SK-N-SH treated with all-trans-retinoic acid at 6 μM for 48 hours (cell line): ENCODE results near the gene CDH4.
A peak's percentile ranks its signal among the peaks of the same experiment; 100 is the strongest.

Experiments
- ATAC-seq: fragments of 200-7000 bp; cut with Tn5 transposase; 3 replicates; pipeline ENCODE4 v1.9.1; 2020; ENCODE audit warnings: mild to moderate bottlenecking, moderate library complexity
- ARNTL ChIP-seq: fragments of 450-650 bp; formaldehyde crosslinking; IDR thresholded peaks from 2 replicates; pipeline ENCODE4 v1.5.0; 2020; ENCODE audit warnings: low read depth, mild to moderate bottlenecking, moderate library complexity, borderline replicate concordance
- BACH2 ChIP-seq: fragments of 250-450 bp; sonication (Bioruptor Pico); IDR thresholded peaks from 2 replicates; pipeline ENCODE4 v1.9.0; 2021; ENCODE audit warnings: mild to moderate bottlenecking, borderline replicate concordance
- CSDC2 ChIP-seq: fragments of 250-450 bp; sonication (Bioruptor Pico); IDR thresholded peaks from 2 replicates; pipeline ENCODE4 v1.5.0; 2020; ENCODE audit warnings: mild to moderate bottlenecking, moderate library complexity
- ESRRG ChIP-seq: fragments of 250-450 bp; sonication (Bioruptor Pico); IDR thresholded peaks from 2 replicates; pipeline ENCODE4 v1.6.1; 2021; ENCODE audit warnings: mild to moderate bottlenecking
- OSR1 ChIP-seq: fragments of 250-450 bp; sonication (Bioruptor Pico); IDR thresholded peaks from 2 replicates; pipeline ENCODE4 v1.8.0; 2022; ENCODE audit warnings: moderate library complexity, mild to moderate bottlenecking, inconsistent platforms
- RARB ChIP-seq: fragments of 250-450 bp; sonication (Bioruptor Pico); IDR thresholded peaks from 2 replicates; pipeline ENCODE4 v1.8.0; 2021; ENCODE audit warnings: mild to moderate bottlenecking, moderate library complexity
- SNAI2 ChIP-seq: fragments of 250-450 bp; sonication (Bioruptor Pico); IDR thresholded peaks from 2 replicates; pipeline ENCODE4 v1.5.0; 2020; ENCODE audit warnings: mild to moderate bottlenecking, moderate library complexity
- TCF4 ChIP-seq: fragments of 250-450 bp; sonication (Bioruptor Pico); IDR thresholded peaks from 2 replicates; pipeline ENCODE4 v1.8.0; 2021; ENCODE audit warnings: mild to moderate bottlenecking, moderate library complexity, borderline replicate concordance
- TOX ChIP-seq: fragments of 250-450 bp; sonication (Bioruptor Pico); IDR thresholded peaks from 2 replicates; pipeline ENCODE4 v1.8.0; 2021; ENCODE audit warnings: mild to moderate bottlenecking, moderate library complexity, borderline replicate concordance
- ZFP30 ChIP-seq: fragments of 450-650 bp; formaldehyde crosslinking; IDR thresholded peaks from 2 replicates; pipeline ENCODE4 v1.5.0; 2022; ENCODE audit warnings: mild to moderate bottlenecking, moderate library complexity
- ZNF565 ChIP-seq: fragments of 450-650 bp; formaldehyde crosslinking; conservative IDR thresholded peaks from 2 replicates; pipeline ENCODE4 v1.5.0; 2020; ENCODE audit warnings: low read depth, mild to moderate bottlenecking, moderate library complexity
- ZNF70 ChIP-seq: fragments of 450-650 bp; formaldehyde crosslinking; IDR thresholded peaks from 2 replicates; pipeline ENCODE4 v1.5.0; 2020; ENCODE audit warnings: mild to moderate bottlenecking, moderate library complexity
- TF ChIP-seq, protein P1 (sequence below): fragments of 250-450 bp; sonication (Bioruptor Pico); IDR thresholded peaks from 2 replicates; pipeline ENCODE4 v1.5.0; 2020; ENCODE audit warnings: mild to moderate bottlenecking, moderate library complexity
- TF ChIP-seq, protein P2 (sequence below): fragments of 250-450 bp; sonication (Bioruptor Pico); IDR thresholded peaks from 2 replicates; pipeline ENCODE4 v1.8.0; 2021; ENCODE audit warnings: low read depth, mild to moderate bottlenecking, moderate library complexity, borderline replicate concordance
- TF ChIP-seq, protein P3 (sequence below): fragments of 250-450 bp; sonication (Bioruptor Pico); IDR thresholded peaks from 2 replicates; pipeline ENCODE4 v1.5.1; 2021; ENCODE audit warnings: mild to moderate bottlenecking, moderate library complexity
- TF ChIP-seq, protein P4 (sequence below): fragments of 250-450 bp; sonication (Bioruptor Pico); IDR thresholded peaks from 2 replicates; pipeline ENCODE4 v1.5.1; 2020; ENCODE audit warnings: low read depth, mild to moderate bottlenecking, moderate library complexity
- TF ChIP-seq, protein P5 (sequence below): fragments of 250-450 bp; sonication (Bioruptor Pico); IDR thresholded peaks from 2 replicates; pipeline ENCODE4 v1.8.0; 2020; ENCODE audit warnings: mild to moderate bottlenecking, moderate library complexity, borderline replicate concordance

Gene CDH4

DNA sequence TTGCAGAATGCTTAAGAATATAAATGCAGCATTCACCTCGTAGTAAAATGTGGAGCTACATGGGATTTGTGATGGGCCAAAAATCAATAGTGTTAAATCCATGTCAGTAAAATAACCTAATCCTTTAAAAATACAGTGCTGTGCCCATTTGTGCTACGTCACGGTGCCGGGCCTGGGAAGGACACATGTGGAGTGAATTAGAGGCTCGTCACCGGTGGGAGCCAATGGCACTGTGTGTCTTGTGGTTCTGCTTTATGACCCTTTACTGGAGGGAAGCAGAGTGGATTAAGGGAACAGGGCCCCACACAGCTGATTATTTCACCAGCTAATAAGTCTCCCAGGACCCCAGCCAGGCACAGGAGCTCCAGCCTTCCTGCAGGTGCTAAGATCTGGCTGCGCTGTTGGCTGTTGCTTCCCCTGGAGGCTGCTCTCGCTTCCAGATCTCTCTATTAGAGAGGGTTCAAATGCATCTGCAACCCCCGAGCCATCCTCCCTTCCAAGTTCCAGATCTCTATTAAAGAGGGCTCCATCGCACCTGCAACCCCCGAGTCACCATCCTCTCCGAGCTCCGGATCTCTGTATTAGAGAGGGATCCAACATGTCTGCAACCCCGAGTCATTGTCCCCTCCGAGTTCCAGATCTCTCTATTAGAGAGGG is 405.8 kb downstream of the CDH4 start:
- ATAC-seq = no peak
- no peak for TF ChIP-seq ZNF70 (CRISPR knock-in tag)
- TF ChIP-seq RARB = no peak
- TF ChIP-seq TCF4 (CRISPR knock-in tag) = 0 out of 2 replicates have a peak, but pooled peaks have one; percentile 15
- TF ChIP-seq, all 23 proteins: peak for 1

DNA sequence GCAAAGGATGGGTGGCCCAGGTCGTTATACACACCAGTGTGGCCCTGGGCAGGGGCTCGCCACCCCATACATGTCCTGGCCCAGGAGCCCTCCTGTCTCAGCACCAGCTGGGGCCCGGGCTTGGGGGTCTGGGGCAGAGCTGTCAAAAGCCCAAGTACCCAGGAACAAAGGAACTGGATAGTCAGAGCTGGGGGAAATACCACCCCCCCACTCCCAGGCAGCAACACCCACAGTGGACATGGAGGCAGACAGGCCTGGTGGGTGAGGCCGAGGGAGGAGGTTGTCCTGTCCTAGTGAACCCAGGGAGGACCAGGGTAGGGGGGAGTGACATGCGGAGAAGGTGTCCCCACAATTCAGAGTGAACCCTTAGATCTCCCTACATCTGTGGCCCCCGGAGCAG is 406.5 kb downstream of the CDH4 start:
- no peak for ATAC-seq

DNA sequence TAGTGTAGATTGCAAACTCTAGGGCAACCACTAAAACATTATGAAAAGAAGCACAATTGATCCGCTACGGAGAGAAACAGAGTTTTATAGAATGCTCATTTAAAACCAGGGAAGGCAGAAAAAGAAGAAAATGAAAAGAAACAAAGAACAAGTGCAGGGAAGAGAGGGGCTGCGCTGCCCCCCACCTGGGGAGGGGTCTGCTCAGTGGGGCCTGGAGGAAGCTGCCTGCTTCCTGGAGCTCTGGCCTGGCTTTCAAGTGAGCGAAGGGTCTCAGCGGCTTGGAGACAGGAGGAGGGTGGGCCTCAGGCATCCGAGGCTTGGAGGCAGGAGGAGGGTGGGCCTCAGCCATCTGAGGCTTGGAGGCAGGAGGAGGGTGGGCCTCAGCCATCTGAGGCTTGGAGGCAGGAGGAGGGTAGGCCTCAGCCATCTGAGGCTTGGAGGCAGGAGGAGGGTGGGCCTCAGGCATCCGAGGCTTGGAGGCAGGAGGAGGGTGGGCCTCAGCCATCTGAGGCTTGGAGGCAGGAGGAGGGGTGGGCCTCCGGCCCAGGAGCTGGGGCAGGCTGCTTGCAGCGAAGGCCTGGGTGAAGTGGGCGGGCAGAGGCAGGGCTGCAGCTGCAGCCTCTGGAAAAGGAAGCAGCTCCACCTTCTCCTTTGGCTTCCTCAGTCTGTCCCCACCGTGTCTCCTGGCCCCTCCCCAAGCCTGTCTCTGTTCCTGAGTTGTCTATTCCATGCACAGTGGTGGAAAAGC is 407.4 kb downstream of the CDH4 start:
- ATAC-seq = no peak
- TF ChIP-seq, protein P1, sequence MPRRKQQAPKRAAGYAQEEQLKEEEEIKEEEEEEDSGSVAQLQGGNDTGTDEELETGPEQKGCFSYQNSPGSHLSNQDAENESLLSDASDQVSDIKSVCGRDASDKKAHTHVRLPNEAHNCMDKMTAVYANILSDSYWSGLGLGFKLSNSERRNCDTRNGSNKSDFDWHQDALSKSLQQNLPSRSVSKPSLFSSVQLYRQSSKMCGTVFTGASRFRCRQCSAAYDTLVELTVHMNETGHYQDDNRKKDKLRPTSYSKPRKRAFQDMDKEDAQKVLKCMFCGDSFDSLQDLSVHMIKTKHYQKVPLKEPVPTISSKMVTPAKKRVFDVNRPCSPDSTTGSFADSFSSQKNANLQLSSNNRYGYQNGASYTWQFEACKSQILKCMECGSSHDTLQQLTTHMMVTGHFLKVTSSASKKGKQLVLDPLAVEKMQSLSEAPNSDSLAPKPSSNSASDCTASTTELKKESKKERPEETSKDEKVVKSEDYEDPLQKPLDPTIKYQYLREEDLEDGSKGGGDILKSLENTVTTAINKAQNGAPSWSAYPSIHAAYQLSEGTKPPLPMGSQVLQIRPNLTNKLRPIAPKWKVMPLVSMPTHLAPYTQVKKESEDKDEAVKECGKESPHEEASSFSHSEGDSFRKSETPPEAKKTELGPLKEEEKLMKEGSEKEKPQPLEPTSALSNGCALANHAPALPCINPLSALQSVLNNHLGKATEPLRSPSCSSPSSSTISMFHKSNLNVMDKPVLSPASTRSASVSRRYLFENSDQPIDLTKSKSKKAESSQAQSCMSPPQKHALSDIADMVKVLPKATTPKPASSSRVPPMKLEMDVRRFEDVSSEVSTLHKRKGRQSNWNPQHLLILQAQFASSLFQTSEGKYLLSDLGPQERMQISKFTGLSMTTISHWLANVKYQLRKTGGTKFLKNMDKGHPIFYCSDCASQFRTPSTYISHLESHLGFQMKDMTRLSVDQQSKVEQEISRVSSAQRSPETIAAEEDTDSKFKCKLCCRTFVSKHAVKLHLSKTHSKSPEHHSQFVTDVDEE (CRISPR knock-in tag) = no peak

More for the DNA sequence above, 406.5 kb downstream of the CDH4 start:
- TF ChIP-seq, protein P2, sequence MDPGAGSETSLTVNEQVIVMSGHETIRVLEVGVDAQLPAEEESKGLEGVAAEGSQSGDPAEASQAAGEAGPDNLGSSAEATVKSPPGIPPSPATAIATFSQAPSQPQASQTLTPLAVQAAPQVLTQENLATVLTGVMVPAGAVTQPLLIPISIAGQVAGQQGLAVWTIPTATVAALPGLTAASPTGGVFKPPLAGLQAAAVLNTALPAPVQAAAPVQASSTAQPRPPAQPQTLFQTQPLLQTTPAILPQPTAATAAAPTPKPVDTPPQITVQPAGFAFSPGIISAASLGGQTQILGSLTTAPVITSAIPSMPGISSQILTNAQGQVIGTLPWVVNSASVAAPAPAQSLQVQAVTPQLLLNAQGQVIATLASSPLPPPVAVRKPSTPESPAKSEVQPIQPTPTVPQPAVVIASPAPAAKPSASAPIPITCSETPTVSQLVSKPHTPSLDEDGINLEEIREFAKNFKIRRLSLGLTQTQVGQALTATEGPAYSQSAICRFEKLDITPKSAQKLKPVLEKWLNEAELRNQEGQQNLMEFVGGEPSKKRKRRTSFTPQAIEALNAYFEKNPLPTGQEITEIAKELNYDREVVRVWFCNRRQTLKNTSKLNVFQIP = no peak
- TF ChIP-seq, protein P1 (CRISPR knock-in tag) = no peak
- TF ChIP-seq CSDC2 (CRISPR knock-in tag) (no peak), ZFP30 (CRISPR knock-in tag) (no peak), SNAI2 (CRISPR knock-in tag) (no peak), TOX (CRISPR knock-in tag) (no peak), ESRRG (CRISPR knock-in tag) (no peak), OSR1 (CRISPR knock-in tag) (no peak), ZNF565 (CRISPR knock-in tag) (no peak), BACH2 (CRISPR knock-in tag) (no peak), ARNTL (no peak), RARB (no peak)
- TF ChIP-seq, protein P3, sequence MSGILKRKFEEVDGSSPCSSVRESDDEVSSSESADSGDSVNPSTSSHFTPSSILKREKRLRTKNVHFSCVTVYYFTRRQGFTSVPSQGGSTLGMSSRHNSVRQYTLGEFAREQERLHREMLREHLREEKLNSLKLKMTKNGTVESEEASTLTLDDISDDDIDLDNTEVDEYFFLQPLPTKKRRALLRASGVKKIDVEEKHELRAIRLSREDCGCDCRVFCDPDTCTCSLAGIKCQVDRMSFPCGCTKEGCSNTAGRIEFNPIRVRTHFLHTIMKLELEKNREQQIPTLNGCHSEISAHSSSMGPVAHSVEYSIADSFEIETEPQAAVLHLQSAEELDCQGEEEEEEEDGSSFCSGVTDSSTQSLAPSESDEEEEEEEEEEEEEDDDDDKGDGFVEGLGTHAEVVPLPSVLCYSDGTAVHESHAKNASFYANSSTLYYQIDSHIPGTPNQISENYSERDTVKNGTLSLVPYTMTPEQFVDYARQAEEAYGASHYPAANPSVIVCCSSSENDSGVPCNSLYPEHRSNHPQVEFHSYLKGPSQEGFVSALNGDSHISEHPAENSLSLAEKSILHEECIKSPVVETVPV (CRISPR knock-in tag) = no peak
- TF ChIP-seq, protein P4, sequence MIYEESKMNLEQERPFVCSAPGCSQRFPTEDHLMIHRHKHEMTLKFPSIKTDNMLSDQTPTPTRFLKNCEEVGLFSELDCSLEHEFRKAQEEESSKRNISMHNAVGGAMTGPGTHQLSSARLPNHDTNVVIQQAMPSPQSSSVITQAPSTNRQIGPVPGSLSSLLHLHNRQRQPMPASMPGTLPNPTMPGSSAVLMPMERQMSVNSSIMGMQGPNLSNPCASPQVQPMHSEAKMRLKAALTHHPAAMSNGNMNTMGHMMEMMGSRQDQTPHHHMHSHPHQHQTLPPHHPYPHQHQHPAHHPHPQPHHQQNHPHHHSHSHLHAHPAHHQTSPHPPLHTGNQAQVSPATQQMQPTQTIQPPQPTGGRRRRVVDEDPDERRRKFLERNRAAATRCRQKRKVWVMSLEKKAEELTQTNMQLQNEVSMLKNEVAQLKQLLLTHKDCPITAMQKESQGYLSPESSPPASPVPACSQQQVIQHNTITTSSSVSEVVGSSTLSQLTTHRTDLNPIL (CRISPR knock-in tag) = no peak
- TF ChIP-seq, protein P5, sequence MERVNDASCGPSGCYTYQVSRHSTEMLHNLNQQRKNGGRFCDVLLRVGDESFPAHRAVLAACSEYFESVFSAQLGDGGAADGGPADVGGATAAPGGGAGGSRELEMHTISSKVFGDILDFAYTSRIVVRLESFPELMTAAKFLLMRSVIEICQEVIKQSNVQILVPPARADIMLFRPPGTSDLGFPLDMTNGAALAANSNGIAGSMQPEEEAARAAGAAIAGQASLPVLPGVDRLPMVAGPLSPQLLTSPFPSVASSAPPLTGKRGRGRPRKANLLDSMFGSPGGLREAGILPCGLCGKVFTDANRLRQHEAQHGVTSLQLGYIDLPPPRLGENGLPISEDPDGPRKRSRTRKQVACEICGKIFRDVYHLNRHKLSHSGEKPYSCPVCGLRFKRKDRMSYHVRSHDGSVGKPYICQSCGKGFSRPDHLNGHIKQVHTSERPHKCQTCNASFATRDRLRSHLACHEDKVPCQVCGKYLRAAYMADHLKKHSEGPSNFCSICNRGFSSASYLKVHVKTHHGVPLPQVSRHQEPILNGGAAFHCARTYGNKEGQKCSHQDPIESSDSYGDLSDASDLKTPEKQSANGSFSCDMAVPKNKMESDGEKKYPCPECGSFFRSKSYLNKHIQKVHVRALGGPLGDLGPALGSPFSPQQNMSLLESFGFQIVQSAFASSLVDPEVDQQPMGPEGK (CRISPR knock-in tag) = no peak
